ENCODE measurements around the gene BRINP3. TPM values are rescaled to one million over a fixed set of nuclear protein-coding genes. Genes with fewer than 3 reads are reported as not detected.

The BRINP3 gene
- total and polyA plus RNA-seq, 2 experiments from 2014 or later: not detected

DNA sequence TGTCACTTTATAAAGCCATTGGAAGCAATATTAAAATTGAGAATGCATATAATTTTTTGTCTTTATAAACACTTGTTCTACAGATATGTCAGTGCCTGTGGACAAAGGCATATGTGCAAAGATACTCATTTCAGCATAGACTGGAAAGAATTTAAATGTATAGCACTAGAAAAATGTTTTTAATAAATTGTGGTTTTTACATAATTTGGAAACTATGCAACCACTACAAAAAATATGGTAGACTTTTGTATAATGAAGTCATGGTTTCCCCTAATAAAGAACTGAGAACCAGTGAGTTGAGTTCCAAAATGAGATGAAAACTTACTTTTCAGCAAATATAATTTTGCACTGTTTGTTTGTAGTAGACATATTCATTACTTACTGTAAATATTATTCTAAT, 48.5 kb downstream of the BRINP3 start (continued):
- TF ChIP-seq REST (IDR thresholded peaks at IDR 0.05; ENCODE audit: unreplicated experiment): no peak

GRCh38 chr1:190416239-190416638, 61.4 kb downstream of the BRINP3 start:
- Histone ChIP-seq H3K4me3 (no peak overlapping the region), H3K4me2 (no peak overlapping the region), H3F3A (replicated peaks; ENCODE audit: low read depth) (no peaks in the 10 kb centered on the region), H4K20me1 (replicated peaks; ENCODE audit: insufficient read depth) (no peaks in the 10 kb centered on the region), H2AFZ (no peak overlapping the region), H3K4me1 (ENCODE audit: insufficient read depth) (no peaks in the 10 kb centered on the region), H3K79me2 (replicated peaks; ENCODE audit: insufficient read depth) (no peaks in the 10 kb centered on the region), H3K27ac (ENCODE audit: low read depth) (no peak overlapping the region), H3K27me3 (ENCODE audit: insufficient read depth) (no peaks in the 10 kb centered on the region), H3K36me3 (ENCODE audit: insufficient read depth) (no peaks in the 10 kb centered on the region), H3K9me2 (ENCODE audit: insufficient read depth) (no peaks in the 10 kb centered on the region)
- no peaks in the 10 kb centered on the region for H3K9me3 Mint-ChIP-seq
- no peaks in the 10 kb centered on the region for H3K27me3 Mint-ChIP-seq (ENCODE audit: insufficient read depth, low read depth, poor library complexity)
- no peaks in the 10 kb centered on the region for H3K36me3 Mint-ChIP-seq (ENCODE audit: low read depth)
- DNase-seq (ENCODE audit: low spot score) (peak; percentile 42), ATAC-seq (peak; percentile 71)
- H3K27ac Mint-ChIP-seq: no peak overlapping the region
- H3K4me3 Mint-ChIP-seq: no peak overlapping the region
- H3K4me1 Mint-ChIP-seq: no peaks in the 10 kb centered on the region
- no peak for TF ChIP-seq STAT1 (IDR thresholded peaks at IDR 0.05; ENCODE audit: unreplicated experiment)
- peak; percentile 27 to 49; a peak in 3 of 4 replicates for TF ChIP-seq CTCF (conservative IDR thresholded peaks at IDR 0.05; ENCODE audit: low read depth in 2 of 2)

DNA sequence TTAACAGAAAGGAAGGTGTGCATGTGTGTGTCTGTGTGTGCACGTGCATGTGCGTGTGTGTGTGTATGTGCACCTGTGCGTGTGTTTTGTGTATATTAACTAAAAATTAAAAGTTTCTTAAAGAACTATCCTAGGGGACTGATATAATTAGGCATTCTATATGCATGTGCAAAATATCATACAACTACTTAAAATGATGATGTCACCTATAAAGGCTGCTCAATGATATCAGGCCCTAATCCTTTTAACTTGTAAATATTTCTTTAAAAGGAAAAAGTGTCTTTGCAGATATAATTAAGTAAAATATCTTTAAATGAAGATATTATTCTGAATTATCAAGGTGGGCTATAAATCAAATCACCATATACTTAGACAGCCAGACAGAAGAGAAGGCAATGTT, 64.5 kb downstream of the BRINP3 start:
- no peaks in the 10 kb centered on the region for H3F3A ChIP-seq (replicated peaks; ENCODE audit: low read depth)
- H3K4me1 Mint-ChIP-seq: no peaks in the 10 kb centered on the region
- no peak for TF ChIP-seq CREB1 (CRISPR knock-in tag; IDR thresholded peaks at IDR 0.05; ENCODE audit: low read depth)
- no peak for TF ChIP-seq STAT1 (IDR thresholded peaks at IDR 0.05; ENCODE audit: unreplicated experiment)
- no peak for TF ChIP-seq NANOG (IDR thresholded peaks at IDR 0.05; ENCODE audit: borderline replicate concordance)
- TF ChIP-seq ZNF331 (CRISPR knock-in tag; IDR thresholded peaks at IDR 0.05; ENCODE audit: low read depth): no peak
- no peak for TF ChIP-seq REST (IDR thresholded peaks at IDR 0.05; ENCODE audit: unreplicated experiment)
- TF ChIP-seq ETS1 (IDR thresholded peaks at IDR 0.05): no peak
- no peak for TF ChIP-seq CTCF (conservative IDR thresholded peaks at IDR 0.05; ENCODE audit: low read depth in 2 of 2)
- TF ChIP-seq POLR2AphosphoS5 (IDR thresholded peaks at IDR 0.05; ENCODE audit: low read depth): no peak

More for the DNA sequence above, 64.5 kb downstream of the BRINP3 start:
- Histone ChIP-seq H3K4me2 (no peak overlapping the region), H3K36me3 (ENCODE audit: insufficient read depth) (no peaks in the 10 kb centered on the region), H3K27me3 (ENCODE audit: insufficient read depth) (no peaks in the 10 kb centered on the region), H4K20me1 (replicated peaks; ENCODE audit: insufficient read depth) (no peaks in the 10 kb centered on the region), H3K4me1 (ENCODE audit: insufficient read depth) (no peaks in the 10 kb centered on the region), H3K9me2 (ENCODE audit: insufficient read depth) (no peaks in the 10 kb centered on the region), H2AFZ (no peak overlapping the region), H3K79me2 (replicated peaks; ENCODE audit: insufficient read depth) (no peaks in the 10 kb centered on the region), H3K27ac (ENCODE audit: low read depth) (no peak overlapping the region), H3K4me3 (no peak overlapping the region)
- no peak for DNase-seq (ENCODE audit: low spot score)
- Mint-ChIP-seq H3K36me3 (ENCODE audit: low read depth) (no peaks in the 10 kb centered on the region), H3K4me3 (no peak overlapping the region), H3K27me3 (ENCODE audit: insufficient read depth, low read depth, poor library complexity) (no peaks in the 10 kb centered on the region), H3K27ac (no peak overlapping the region), H3K9me3 (no peaks in the 10 kb centered on the region)
- ATAC-seq: no peak
